HG02763 (cell line): ENCODE results near the gene IGDCC3.

ENCODE experiments used
- ATAC-seq: cut with Tn5 transposase; IDR thresholded peaks from one replicate; pipeline ENCODE4 v1.9.1; 2021; ENCODE audit warnings: mild to moderate bottlenecking, moderate library complexity; ENCODE audit not compliant: unreplicated experiment

The IGDCC3 gene

GRCh38 chr15:65329984-65330735 lies 47.6 kb downstream of the IGDCC3 start:
- ATAC-seq: no peak

- ATAC-seq: no peak
Observed at GRCh38 chr15:65329288-65329983, 48.4 kb downstream of the IGDCC3 start.

- no peak for ATAC-seq
Observed at GRCh38 chr15:65328506-65329287, 49.1 kb downstream of the IGDCC3 start.

GRCh38 chr15:65327651-65328393 lies 50.0 kb downstream of the IGDCC3 start:
- no peak for ATAC-seq

- ATAC-seq: no peak
Observed at GRCh38 chr15:65326818-65327217, 51.0 kb downstream of the IGDCC3 start.

- ATAC-seq: no peak
Observed at GRCh38 chr15:65326117-65326526, 51.7 kb downstream of the IGDCC3 start.

GRCh38 chr15:65323071-65323511 lies 54.7 kb downstream of the IGDCC3 start:
- ATAC-seq: no peak

- ATAC-seq: no peak
Observed at GRCh38 chr15:65318870-65319356, 58.9 kb downstream of the IGDCC3 start.

GRCh38 chr15:65312400-65312916 lies 65.3 kb downstream of the IGDCC3 start:
- ATAC-seq: no peak

- ATAC-seq: no peak
Observed at GRCh38 chr15:65311760-65312159, 66.0 kb downstream of the IGDCC3 start.

GRCh38 chr15:65310431-65311137 lies 67.2 kb downstream of the IGDCC3 start:
- no peak for ATAC-seq

GRCh38 chr15:65309882-65310418 lies 67.9 kb downstream of the IGDCC3 start:
- ATAC-seq: no peak

GRCh38 chr15:65307978-65308377 lies 69.8 kb downstream of the IGDCC3 start:
- no peak for ATAC-seq

GRCh38 chr15:65306551-65306950 lies 71.3 kb downstream of the IGDCC3 start:
- no peak for ATAC-seq

GRCh38 chr15:65305776-65306175 lies 72.0 kb downstream of the IGDCC3 start:
- ATAC-seq: no peak

- ATAC-seq: peak; percentile 26
Observed at GRCh38 chr15:65305150-65305758, 72.5 kb downstream of the IGDCC3 start.

GRCh38 chr15:65304381-65305149 lies 73.2 kb downstream of the IGDCC3 start, which contains the start of gene RNU5B-1:
TSS of gene RNU5B-1 (plus strand) at chr15:65304677.
- peak; percentile 58 for ATAC-seq

- peak; percentile 10 for ATAC-seq
Observed at GRCh38 chr15:65303687-65304380, 74.0 kb downstream of the IGDCC3 start.
